HEK293T (cell line): ENCODE data around the gene CFAP70.

Experiments
- ARNT ChIP-seq: fragments of 450-650 bp; IDR thresholded peaks from 2 replicates; pipeline ENCODE4 v1.6.1; 2017; ENCODE audit warnings: mild to moderate bottlenecking
- BHLHE40 ChIP-seq: fragments of 450-650 bp; IDR thresholded peaks from 2 replicates; pipeline ENCODE4 v1.6.1; 2016; ENCODE audit warnings: mild to moderate bottlenecking, moderate library complexity, borderline replicate concordance
- FOXK2 ChIP-seq: fragments of 450-650 bp; IDR thresholded peaks from 2 replicates; pipeline ENCODE4 v1.6.1; 2016; ENCODE audit warnings: mild to moderate bottlenecking
- FOXM1 ChIP-seq: fragments of 450-650 bp; IDR thresholded peaks from 2 replicates; pipeline ENCODE4 v1.6.1; 2017; ENCODE audit warnings: mild to moderate bottlenecking, borderline replicate concordance
- HDGF ChIP-seq: fragments of 450-650 bp; IDR thresholded peaks from 2 replicates; pipeline ENCODE4 v1.6.1; 2017; ENCODE audit warnings: antibody characterized with exemption, borderline replicate concordance
- L3MBTL2 ChIP-seq: fragments of 450-650 bp; conservative IDR thresholded peaks from 2 replicates; pipeline ENCODE4 v1.6.1; 2016; ENCODE audit warnings: mild to moderate bottlenecking
- LEF1 ChIP-seq: fragments of 450-650 bp; IDR thresholded peaks from 2 replicates; pipeline ENCODE4 v1.6.1; 2017; ENCODE audit warnings: mild to moderate bottlenecking, borderline replicate concordance
- NFRKB ChIP-seq: fragments of 450-650 bp; IDR thresholded peaks from 2 replicates; pipeline ENCODE4 v1.6.1; 2016; ENCODE audit warnings: mild to moderate bottlenecking, moderate library complexity
- PKNOX1 ChIP-seq: fragments of 450-650 bp; IDR thresholded peaks from 2 replicates; pipeline ENCODE4 v1.6.1; 2016
- SP1 ChIP-seq: fragments of 450-650 bp; IDR thresholded peaks from 2 replicates; pipeline ENCODE4 v1.6.1; 2017
- SUZ12 ChIP-seq: fragments of 450-650 bp; IDR thresholded peaks from 2 replicates; pipeline ENCODE4 v1.6.1; 2016; ENCODE audit warnings: mild to moderate bottlenecking
- ZNF384 ChIP-seq: fragments of 450-650 bp; IDR thresholded peaks from 2 replicates; pipeline ENCODE4 v1.6.1; 2016

- no peak for TF ChIP-seq HDGF
- no peak for TF ChIP-seq BHLHE40
- no peak for TF ChIP-seq NFRKB
- TF ChIP-seq ARNT: no peak
- no peak for TF ChIP-seq LEF1
- no peak for TF ChIP-seq ZNF384
- no peak for TF ChIP-seq FOXM1
- TF ChIP-seq SP1: no peak
- no peak for TF ChIP-seq L3MBTL2
- TF ChIP-seq FOXK2: no peak
- no peak for TF ChIP-seq SUZ12
- TF ChIP-seq PKNOX1: no peak
Measured at GRCh38 chr10:73253225-73253555, 105.5 kb downstream of the CFAP70 start.
